HCT116 (cell line): ENCODE results near the gene MMS19. TPM values are rescaled to one million over a fixed set of nuclear protein-coding genes. Genes with fewer than 3 reads are reported as not detected.

ENCODE experiments used
- ATAC-seq: fragments of 200-7000 bp; cut with Tn5 transposase; 2 replicates; pipeline ENCODE4 v1.9.1; 2020; ENCODE audit warnings: mild to moderate bottlenecking, moderate library complexity
- BruUV-seq: library from RNA; stranded (reverse); fragments of 400-500 nt; replicated peaks from 2 replicates; lab custom pipeline; 2021; lab: Mats Ljungman, UMichigan
- CTCF ChIA-PET: fragments of 300-600 bp; sonication (Branson Sonifier 250); formaldehyde crosslinking; loops from one replicate; lab custom pipeline; 2021; ENCODE audit warnings: antibody characterized with exemption; lab: Charles Lee
- POLR2A ChIA-PET: fragments of 300-600, 350-600 bp; sonication (Branson Sonifier 250); formaldehyde crosslinking; loops from one replicate; lab custom pipeline; 2021; ENCODE audit warnings: antibody characterized with exemption; lab: Charles Lee
- RAD21 ChIA-PET, 2 experiments: fragments of 300-600 bp; sonication (Branson Sonifier 250); formaldehyde crosslinking; loops; one replicate each; lab custom pipeline; 2023; ENCODE audit warnings: low total read pairs in 2 of 2; ENCODE audit not compliant: uncharacterized antibody in 2 of 2, unreplicated experiment in 2 of 2, low non-redundant PET in 1 of 2; lab: Charles Lee
- DNase-seq: peaks from one replicate; pipeline ENCODE4 v3.0.0-alpha.2; 2010; ENCODE audit warnings: low read depth, low spot score
- H2AFZ ChIP-seq: fragments of 200-600 bp; shearing (Covaris generic), sonication (generic); 2 replicates; pipeline ENCODE4 v1.6.1; 2017; ENCODE audit warnings: low read depth, mixed run types, mixed read lengths, antibody characterized with exemption, low read length; ENCODE audit not compliant: poor library complexity, severe bottlenecking
- H3K27ac ChIP-seq: 2 replicates; pipeline ENCODE4 v1.5.1; 2012; ENCODE audit warnings: low read depth, low read length
- H3K27me3 ChIP-seq: fragments of 200-600 bp; sonication (generic); 2 replicates; pipeline ENCODE4 v1.6.1; 2016; ENCODE audit warnings: mixed run types, low read length, mixed read lengths; ENCODE audit not compliant: insufficient read depth
- H3K36me3 ChIP-seq, 2 experiments: fragments of 200-500 bp in 1 of 2; fragments of 200-600 bp in 1 of 2; sonication (Bioruptor generic) in 1 of 2; sonication (generic) in 1 of 2; 2 replicates each; pipeline versions ENCODE4 v1.5.1 to v1.6.1; 2014 to 2016; ENCODE audit warnings: low read length in 2 of 2, inconsistent platforms in 1 of 2, mixed read lengths in 1 of 2, mixed run types in 1 of 2; ENCODE audit not compliant: insufficient read depth in 2 of 2, control insufficient read depth in 1 of 2
- H3K4me1 ChIP-seq, 2 experiments: fragments of 200-600 bp in 1 of 2; sonication (generic) in 1 of 2; 2 replicates each; pipeline versions ENCODE4 v1.5.1 to v1.6.1; 2012 to 2017; ENCODE audit warnings: low read length in 2 of 2, inconsistent platforms in 1 of 2, mild to moderate bottlenecking in 1 of 2, mixed read lengths in 1 of 2, mixed run types in 1 of 2, moderate library complexity in 1 of 2; ENCODE audit not compliant: insufficient read depth in 2 of 2, control insufficient read depth in 1 of 2
- H3K4me2 ChIP-seq: fragments of 200-600 bp; sonication (generic); 2 replicates; pipeline ENCODE4 v1.6.1; 2017; ENCODE audit warnings: mixed run types, low read length, mixed read lengths
- H3K4me3 ChIP-seq, 2 experiments: fragments of 200-600 bp in 1 of 2; sonication (generic) in 1 of 2; replicated peaks in 1 of 2; 2 replicates each; pipeline ENCODE4 v1.5.1; 2011 to 2016; ENCODE audit warnings: low read length in 2 of 2, control low read depth in 1 of 2, low read depth in 1 of 2, mild to moderate bottlenecking in 1 of 2, mixed read lengths in 1 of 2, mixed run types in 1 of 2
- H3K79me2 ChIP-seq: fragments of 200-600 bp; sonication (generic); 2 replicates; pipeline ENCODE4 v1.6.1; 2017; ENCODE audit warnings: mild to moderate bottlenecking, mixed run types, low read length, moderate library complexity, mixed read lengths; ENCODE audit not compliant: insufficient read depth
- H3K9ac ChIP-seq: fragments of 200-600 bp; sonication (generic); 2 replicates; pipeline ENCODE4 v1.6.1; 2016; ENCODE audit warnings: low read length, mixed read lengths
- H3K9me2 ChIP-seq: fragments of 200-600 bp; sonication (generic), shearing (Covaris generic); 2 replicates; pipeline ENCODE4 v1.6.1; 2017; ENCODE audit warnings: mixed run types, mild to moderate bottlenecking, moderate library complexity; ENCODE audit not compliant: insufficient read depth
- H3K9me3 ChIP-seq, 2 experiments: fragments of 200-500 bp in 1 of 2; fragments of 200-600 bp in 1 of 2; sonication (Bioruptor generic) in 1 of 2; sonication (generic) in 1 of 2; 2 replicates each; pipeline ENCODE4 v1.6.1; 2014 to 2017; ENCODE audit warnings: low read length in 2 of 2, mixed read lengths in 2 of 2, inconsistent platforms in 1 of 2, low read depth in 1 of 2, mild to moderate bottlenecking in 1 of 2, mixed run types in 1 of 2, moderate library complexity in 1 of 2; ENCODE audit not compliant: control insufficient read depth in 1 of 2, insufficient read depth in 1 of 2
- H4K20me1 ChIP-seq: fragments of 200-600 bp; sonication (generic), shearing (Covaris generic); 2 replicates; pipeline ENCODE4 v1.6.1; 2017; ENCODE audit warnings: mixed run types, mild to moderate bottlenecking, moderate library complexity; ENCODE audit not compliant: insufficient read depth
- ATF3 ChIP-seq: IDR thresholded peaks from 2 replicates; pipeline ENCODE4 v1.6.1; 2012
- CEBPB ChIP-seq: IDR thresholded peaks from 2 replicates; pipeline ENCODE4 v1.6.1; 2012; ENCODE audit warnings: low read depth
- EGR1 ChIP-seq: IDR thresholded peaks from 2 replicates; pipeline ENCODE4 v1.6.1; 2012; ENCODE audit warnings: low read depth
- ELF1 ChIP-seq: IDR thresholded peaks from 2 replicates; pipeline ENCODE4 v1.6.1; 2012; ENCODE audit warnings: low read depth, borderline replicate concordance
- EZH2 ChIP-seq: fragments of 200-600 bp; sonication (generic); IDR thresholded peaks from 2 replicates; pipeline ENCODE4 v1.6.1; 2017; ENCODE audit warnings: antibody characterized with exemption, mixed run types
- EZH2phosphoT487 ChIP-seq: fragments of 200-600 bp; IDR thresholded peaks from 2 replicates; pipeline ENCODE4 v1.6.1; 2018; ENCODE audit warnings: antibody characterized with exemption, borderline replicate concordance
- FOSL1 ChIP-seq: IDR thresholded peaks from 2 replicates; pipeline ENCODE4 v1.6.1; 2012; ENCODE audit warnings: low read depth
- JUND ChIP-seq: IDR thresholded peaks from 2 replicates; pipeline ENCODE4 v1.6.1; 2012
- POLR2A ChIP-seq: IDR thresholded peaks from 2 replicates; pipeline ENCODE4 v1.7.0; 2011; ENCODE audit warnings: borderline replicate concordance; ENCODE audit not compliant: insufficient read depth, insufficient read length; ENCODE audit errors: extremely low read depth
- POLR2AphosphoS5 ChIP-seq: IDR thresholded peaks from 2 replicates; pipeline ENCODE4 v1.6.1; 2011; ENCODE audit warnings: mild to moderate bottlenecking, low read depth, low read length, moderate library complexity
- RAD21 ChIP-seq: IDR thresholded peaks from 2 replicates; pipeline ENCODE4 v1.6.1; 2012; ENCODE audit warnings: low read depth, mild to moderate bottlenecking
- REST ChIP-seq: IDR thresholded peaks from 2 replicates; pipeline ENCODE4 v1.6.1; 2012; ENCODE audit warnings: low read depth
- SIN3A ChIP-seq: IDR thresholded peaks from 2 replicates; pipeline ENCODE4 v1.6.1; 2012; ENCODE audit warnings: low read depth
- SP1 ChIP-seq: IDR thresholded peaks from 2 replicates; pipeline ENCODE4 v1.6.1; 2012; ENCODE audit warnings: low read depth
- SRF ChIP-seq: IDR thresholded peaks from 2 replicates; pipeline ENCODE4 v1.6.1; 2012; ENCODE audit warnings: low read depth
- YY1 ChIP-seq: IDR thresholded peaks from 2 replicates; pipeline ENCODE4 v1.6.1; 2011; ENCODE audit warnings: low read length, low read depth, moderate library complexity, mild to moderate bottlenecking; ENCODE audit not compliant: insufficient replicate concordance; ENCODE audit errors: extremely low read depth
- ZFX ChIP-seq: fragments of 450-650 bp; IDR thresholded peaks from 2 replicates; pipeline ENCODE4 v1.6.1; 2017
- ZNF274 ChIP-seq: fragments of 200-500 bp; sonication (Bioruptor generic); IDR thresholded peaks from 2 replicates; pipeline ENCODE4 v1.6.1; 2014; ENCODE audit warnings: mild to moderate bottlenecking, low read depth, low read length, inconsistent platforms
- intact Hi-C: fragments of 100-400 bp; cut with micrococcal nuclease; formaldehyde crosslinking; loops from 2 replicates; pipeline ENCODE4 v1.10.0; 2022
- total RNA-seq: library from RNA; stranded (reverse); gene quantifications from one replicate; pipeline ENCODE4 v1.2.1, GENCODE V29; 2021; ENCODE audit not compliant: unreplicated experiment
- TF ChIP-seq, protein P1 (sequence below): IDR thresholded peaks from 2 replicates; pipeline ENCODE4 v1.6.1; 2012
- TF ChIP-seq, protein P2 (sequence below), 3 experiments: fragments of 200-600 bp in 1 of 3; sonication (generic) in 1 of 3; IDR thresholded peaks in 2 of 3; conservative IDR thresholded peaks in 1 of 3; 2 replicates each; pipeline ENCODE4 v1.5.1; 2012 to 2017; ENCODE audit warnings: low read depth in 2 of 3, low read length in 2 of 3, antibody characterized with exemption in 1 of 3, borderline replicate concordance in 1 of 3, control low read depth in 1 of 3, mild to moderate bottlenecking in 1 of 3, mixed read lengths in 1 of 3, mixed run types in 1 of 3, moderate library complexity in 1 of 3; ENCODE audit not compliant: insufficient read depth in 1 of 3

The MMS19 gene
- total RNA-seq, 1 experiment from 2014 or later: 101 TPM

DNA sequence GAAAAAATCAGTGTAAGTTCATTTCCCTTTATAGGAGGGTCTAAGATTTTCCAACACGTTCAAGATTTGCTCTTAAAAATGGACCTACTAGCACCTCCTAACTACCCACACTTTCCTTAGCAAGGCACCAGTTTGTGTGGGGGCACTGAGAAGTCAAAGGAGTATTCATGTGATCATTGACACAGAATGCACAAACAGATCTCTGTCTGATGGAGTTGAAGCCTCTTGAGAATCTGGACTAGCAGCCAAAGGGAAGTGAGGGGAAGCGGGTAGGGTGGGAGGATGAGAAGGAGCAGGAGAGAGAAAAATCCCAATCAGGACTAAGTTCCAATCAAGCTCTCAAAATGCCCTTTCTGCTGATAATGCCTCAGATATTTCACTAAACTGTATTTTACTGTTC lies 4.1 kb downstream of the MMS19 start:
- no peak overlapping the region for H3K27ac ChIP-seq
- no peak overlapping the region for H3K4me3 ChIP-seq
- DNase-seq (no peak), ATAC-seq (no peak)
- peaks cover 87% of the 10 kb centered on the region for H3K79me2 ChIP-seq
- BruUV-seq: no TSS peak
- no peak overlapping the region for H3K9ac ChIP-seq
- no peaks in the 10 kb centered on the region for H3K27me3 ChIP-seq
- RAD21 ChIA-PET: no interaction called here
- H3K36me3 ChIP-seq: no peaks in the 10 kb centered on the region; a peak in 1 of 4 replicates
- H3K4me1 ChIP-seq: peaks cover 2 to 8% of the 10 kb centered on the region in 2 experiments; a peak in 2 of 4 replicates
- POLR2A ChIA-PET: no interaction called here
- no peaks in the 10 kb centered on the region for H3K9me3 ChIP-seq
- no peak overlapping the region for H3K4me2 ChIP-seq
- TF ChIP-seq POLR2A (no peak), ELF1 (no peak), SP1 (no peak), ZFX (no peak), FOSL1 (no peak), EZH2 (no peak), SRF (no peak), RAD21 (no peak), JUND (no peak), ATF3 (no peak), ZNF274 (no peak), SIN3A (no peak), EGR1 (no peak), YY1 (no peak), EZH2phosphoT487 (no peak), CEBPB (no peak), REST (no peak), POLR2AphosphoS5 (no peak)
- TF ChIP-seq, protein P1, sequence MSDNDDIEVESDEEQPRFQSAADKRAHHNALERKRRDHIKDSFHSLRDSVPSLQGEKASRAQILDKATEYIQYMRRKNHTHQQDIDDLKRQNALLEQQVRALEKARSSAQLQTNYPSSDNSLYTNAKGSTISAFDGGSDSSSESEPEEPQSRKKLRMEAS: no peak
- TF ChIP-seq, protein P2, sequence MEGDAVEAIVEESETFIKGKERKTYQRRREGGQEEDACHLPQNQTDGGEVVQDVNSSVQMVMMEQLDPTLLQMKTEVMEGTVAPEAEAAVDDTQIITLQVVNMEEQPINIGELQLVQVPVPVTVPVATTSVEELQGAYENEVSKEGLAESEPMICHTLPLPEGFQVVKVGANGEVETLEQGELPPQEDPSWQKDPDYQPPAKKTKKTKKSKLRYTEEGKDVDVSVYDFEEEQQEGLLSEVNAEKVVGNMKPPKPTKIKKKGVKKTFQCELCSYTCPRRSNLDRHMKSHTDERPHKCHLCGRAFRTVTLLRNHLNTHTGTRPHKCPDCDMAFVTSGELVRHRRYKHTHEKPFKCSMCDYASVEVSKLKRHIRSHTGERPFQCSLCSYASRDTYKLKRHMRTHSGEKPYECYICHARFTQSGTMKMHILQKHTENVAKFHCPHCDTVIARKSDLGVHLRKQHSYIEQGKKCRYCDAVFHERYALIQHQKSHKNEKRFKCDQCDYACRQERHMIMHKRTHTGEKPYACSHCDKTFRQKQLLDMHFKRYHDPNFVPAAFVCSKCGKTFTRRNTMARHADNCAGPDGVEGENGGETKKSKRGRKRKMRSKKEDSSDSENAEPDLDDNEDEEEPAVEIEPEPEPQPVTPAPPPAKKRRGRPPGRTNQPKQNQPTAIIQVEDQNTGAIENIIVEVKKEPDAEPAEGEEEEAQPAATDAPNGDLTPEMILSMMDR (IDR thresholded peaks at IDR 0.05 in 2 of 3, conservative IDR thresholded peaks at IDR 0.05 in 1 of 3; ENCODE audit: borderline replicate concordance in 1 of 3, insufficient read depth in 1 of 3, low read depth in 2 of 3, low read length in 2 of 3): no peak
- TF ChIP-seq, all 23 proteins: peak for 0
- intact Hi-C loops: no loop called here
- H4K20me1 ChIP-seq: no peaks in the 10 kb centered on the region
- no peak overlapping the region for H2AFZ ChIP-seq
- H3K9me2 ChIP-seq: no peaks in the 10 kb centered on the region
- CTCF ChIA-PET: no interaction called here
